Dendritic cell treated with granulocyte-macrophage colony-stimulating factor and Interleukin-4, amounts not matched to agents 40 ng/mL and 50 ng/mL, for 4 days (primary cell): ENCODE measurements around the gene FAM184B.

Source experiments
- H3K27ac Mint-ChIP-seq: one replicate; pipeline ENCODE4 v1.8.0; 2022; ENCODE audit warnings: mild to moderate bottlenecking, mixed read lengths
- H3K27me3 Mint-ChIP-seq: one replicate; pipeline ENCODE4 v1.8.0; 2022; ENCODE audit warnings: mild to moderate bottlenecking, mixed read lengths
- H3K36me3 Mint-ChIP-seq: one replicate; pipeline ENCODE4 v1.8.0; 2022; ENCODE audit warnings: low read depth, mixed read lengths
- H3K4me1 Mint-ChIP-seq: one replicate; pipeline ENCODE4 v1.8.0; 2022; ENCODE audit warnings: low read depth, mixed read lengths
- H3K4me3 Mint-ChIP-seq: one replicate; pipeline ENCODE4 v1.8.0; 2022; ENCODE audit warnings: mild to moderate bottlenecking, moderate library complexity, mixed read lengths
- H3K9me3 Mint-ChIP-seq: one replicate; pipeline ENCODE4 v1.8.0; 2022; ENCODE audit warnings: mixed read lengths
- intact Hi-C: fragments of 100-400 bp; cut with micrococcal nuclease; formaldehyde crosslinking; loops from one replicate; pipeline ENCODE4 v1.15.0; 2022

Gene FAM184B

GRCh38 chr4:17616283-17616682 lies 165.1 kb downstream of the FAM184B start:
- Mint-ChIP-seq H3K27ac (peak overlapping the region; percentile 25), H3K27me3 (no peaks in the 10 kb centered on the region), H3K36me3 (peaks cover 66% of the 10 kb centered on the region), H3K4me3 (peak overlapping the region; percentile 39), H3K9me3 (no peaks in the 10 kb centered on the region), H3K4me1 (peaks cover 37% of the 10 kb centered on the region)
- intact Hi-C loops, result loop anchor here (10.0 kb wide), 1 partner anchor 189 kb away; no protein-coding TSS in a partner anchor

GRCh38 chr4:17614416-17615299 lies 166.8 kb downstream of the FAM184B start, which contains the start of gene MED28:
Gene MED28 (plus strand): TSS chr4:17614641. CDS start chr4:17614655, 14 bp downstream.
- Mint-ChIP-seq H3K9me3 (no peaks in the 10 kb centered on the region), H3K4me1 (peaks cover 37% of the 10 kb centered on the region), H3K4me3 (peak within 1 kb of the TSS; percentile 91), H3K36me3 (peaks cover 50% of the 10 kb centered on the region), H3K27me3 (no peaks in the 10 kb centered on the region), H3K27ac (peak within 1 kb of the TSS; percentile 98)
- intact Hi-C loops, result loop anchor here (1.0 to 10.0 kb wide), 4 partner anchors 22 to 406 kb away; partner anchors contain the start of genes LAP3 and LCORL

- Mint-ChIP-seq H3K27ac (peak overlapping the region; percentile 98), H3K27me3 (no peaks in the 10 kb centered on the region), H3K36me3 (peaks cover 42% of the 10 kb centered on the region), H3K4me1 (peaks cover 29% of the 10 kb centered on the region), H3K4me3 (peak overlapping the region; percentile 91), H3K9me3 (no peaks in the 10 kb centered on the region)
- intact Hi-C loops, result loop anchor here (1.0 to 10.0 kb wide), 4 partner anchors 23 to 407 kb away; partner anchors contain the start of genes LAP3 and LCORL
Observed at GRCh38 chr4:17613761-17614415, 167.5 kb downstream of the FAM184B start.

GRCh38 chr4:17605236-17605635 lies 176.2 kb downstream of the FAM184B start:
- Mint-ChIP-seq H3K4me1 (no peaks in the 10 kb centered on the region), H3K27ac (peak overlapping the region; percentile 3), H3K36me3 (peaks cover 82% of the 10 kb centered on the region), H3K4me3 (no peak overlapping the region), H3K27me3 (no peaks in the 10 kb centered on the region), H3K9me3 (no peaks in the 10 kb centered on the region)
- intact Hi-C loops, result no loop called here

GRCh38 chr4:17599826-17600225 lies 181.6 kb downstream of the FAM184B start:
- Mint-ChIP-seq H3K36me3 (peaks cover 97% of the 10 kb centered on the region), H3K9me3 (no peaks in the 10 kb centered on the region), H3K27me3 (no peaks in the 10 kb centered on the region), H3K4me1 (peaks cover 8% of the 10 kb centered on the region), H3K4me3 (no peak overlapping the region), H3K27ac (no peak overlapping the region)
- intact Hi-C loops, result no loop called here

GRCh38 chr4:17597517-17597916 lies 183.9 kb downstream of the FAM184B start:
- intact Hi-C loops, result no loop called here

GRCh38 chr4:17595471-17596005 lies 185.9 kb downstream of the FAM184B start:
- H3K27me3 Mint-ChIP-seq, result no peaks in the 10 kb centered on the region

More at GRCh38 chr4:17597517-17597916, 183.9 kb downstream of the FAM184B start:
- Mint-ChIP-seq H3K4me3 (no peak overlapping the region), H3K27ac (no peak overlapping the region), H3K4me1 (peaks cover 31% of the 10 kb centered on the region), H3K9me3 (no peaks in the 10 kb centered on the region), H3K27me3 (no peaks in the 10 kb centered on the region), H3K36me3 (peaks cover 97% of the 10 kb centered on the region)

GRCh38 chr4:17589355-17589754 lies 192.1 kb downstream of the FAM184B start:
- Mint-ChIP-seq H3K27ac (no peak overlapping the region), H3K36me3 (peaks cover 100% of the 10 kb centered on the region), H3K9me3 (no peaks in the 10 kb centered on the region), H3K4me1 (peaks cover 38% of the 10 kb centered on the region), H3K4me3 (no peak overlapping the region), H3K27me3 (no peaks in the 10 kb centered on the region)
- intact Hi-C loops, result no loop called here

More at GRCh38 chr4:17595471-17596005, 185.9 kb downstream of the FAM184B start:
- peak overlapping the region; percentile 75 for H3K27ac Mint-ChIP-seq
- H3K36me3 Mint-ChIP-seq, result peaks cover 100% of the 10 kb centered on the region
- peaks cover 42% of the 10 kb centered on the region for H3K4me1 Mint-ChIP-seq
- intact Hi-C loops, result loop anchor here (2.0 kb wide), 1 partner anchor 15 kb away; no protein-coding TSS in a partner anchor
- H3K9me3 Mint-ChIP-seq, result no peaks in the 10 kb centered on the region
- peak overlapping the region; percentile 23 for H3K4me3 Mint-ChIP-seq

- H3K4me3 Mint-ChIP-seq, result no peak overlapping the region
- peak overlapping the region; percentile 39 for H3K27ac Mint-ChIP-seq
- peaks cover 100% of the 10 kb centered on the region for H3K36me3 Mint-ChIP-seq
- H3K9me3 Mint-ChIP-seq, result no peaks in the 10 kb centered on the region
- intact Hi-C loops, result no loop called here
- H3K27me3 Mint-ChIP-seq, result no peaks in the 10 kb centered on the region
- peaks cover 18% of the 10 kb centered on the region for H3K4me1 Mint-ChIP-seq
Observed at GRCh38 chr4:17587094-17587822, 194.2 kb downstream of the FAM184B start.

- H3K27ac Mint-ChIP-seq, result no peak overlapping the region
- intact Hi-C loops, result no loop called here
- no peaks in the 10 kb centered on the region for H3K9me3 Mint-ChIP-seq
- H3K36me3 Mint-ChIP-seq, result peaks cover 93% of the 10 kb centered on the region
- no peaks in the 10 kb centered on the region for H3K27me3 Mint-ChIP-seq
- peaks cover 30% of the 10 kb centered on the region for H3K4me1 Mint-ChIP-seq
- no peak overlapping the region for H3K4me3 Mint-ChIP-seq
Observed at GRCh38 chr4:17584521-17585213, 196.8 kb downstream of the FAM184B start.

- H3K27ac Mint-ChIP-seq, result no peak overlapping the region
- intact Hi-C loops, result no loop called here
- H3K4me1 Mint-ChIP-seq, result peaks cover 37% of the 10 kb centered on the region
- no peak overlapping the region for H3K4me3 Mint-ChIP-seq
- H3K36me3 Mint-ChIP-seq, result peaks cover 93% of the 10 kb centered on the region
- no peaks in the 10 kb centered on the region for H3K9me3 Mint-ChIP-seq
- no peaks in the 10 kb centered on the region for H3K27me3 Mint-ChIP-seq
Observed at GRCh38 chr4:17583941-17584340, 197.5 kb downstream of the FAM184B start.

- H3K9me3 Mint-ChIP-seq, result no peaks in the 10 kb centered on the region
- H3K36me3 Mint-ChIP-seq, result peaks cover 90% of the 10 kb centered on the region
- no peaks in the 10 kb centered on the region for H3K27me3 Mint-ChIP-seq
- no peak overlapping the region for H3K27ac Mint-ChIP-seq
- peaks cover 41% of the 10 kb centered on the region for H3K4me1 Mint-ChIP-seq
- no peak overlapping the region for H3K4me3 Mint-ChIP-seq
- intact Hi-C loops, result no loop called here
Observed at GRCh38 chr4:17583276-17583675, 198.1 kb downstream of the FAM184B start.

- Mint-ChIP-seq H3K4me3 (no peak overlapping the region), H3K9me3 (no peaks in the 10 kb centered on the region), H3K27me3 (no peaks in the 10 kb centered on the region), H3K27ac (peak overlapping the region; percentile 98), H3K36me3 (peaks cover 82% of the 10 kb centered on the region), H3K4me1 (peaks cover 35% of the 10 kb centered on the region)
- intact Hi-C loops, result loop anchor here (2.0 kb wide), 1 partner anchor 14 kb away; no protein-coding TSS in a partner anchor
Observed at GRCh38 chr4:17580969-17581368, 200.5 kb downstream of the FAM184B start.
